Measurements from ENCODE around the gene LDB2.

DNA sequence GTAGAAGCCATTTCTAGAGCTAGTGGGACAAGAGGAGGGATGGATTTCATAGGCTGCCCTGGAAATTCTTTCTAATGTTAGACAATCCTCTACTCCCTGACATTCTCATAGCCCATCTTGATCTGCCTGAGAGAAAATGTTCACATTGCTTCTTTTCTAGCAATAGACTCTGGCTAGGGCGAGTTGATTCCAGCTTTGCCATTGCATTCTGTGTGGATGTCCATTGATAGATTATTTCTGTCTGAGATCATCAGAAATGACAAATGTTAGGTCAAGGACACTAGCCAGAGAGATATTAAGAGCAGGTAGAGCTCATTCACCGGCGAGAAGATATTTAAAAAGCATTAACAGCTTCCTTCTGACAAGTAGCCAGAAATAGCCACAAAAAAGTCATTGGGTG lies 184.7 kb downstream of the LDB2 start:
- TF ChIP-seq POLR2A (IDR thresholded peaks at IDR 0.05; ENCODE audit: low read length) (no peak), GATA1 (IDR thresholded peaks at IDR 0.05; ENCODE audit: low read depth, low read length) (no peak)

All from erythroblast (primary cell).